Activated CD4-positive, CD25-positive, alpha-beta regulatory T cell treated with anti-CD3 and anti-CD28 coated beads, Interleukin-2, amount 50 U/mL, for 72 hours (primary cell): Measurements from ENCODE around the gene SNAPC4.
A peak's percentile ranks its signal among the peaks of the same experiment; 100 is the strongest.

Experiments used
- DNase-seq: peaks from one replicate; pipeline ENCODE4 v3.0.0; 2021

Gene SNAPC4

GRCh38 chr9:136367296-136368145, 32.4 kb downstream of the SNAPC4 start:
- DNase-seq, result no peak

GRCh38 chr9:136366826-136367225, 33.1 kb downstream of the SNAPC4 start:
- DNase-seq, result no peak

GRCh38 chr9:136365775-136366222, 34.2 kb downstream of the SNAPC4 start:
- DNase-seq, result no peak

GRCh38 chr9:136364942-136365774, 34.8 kb downstream of the SNAPC4 start:
- no peak for DNase-seq

GRCh38 chr9:136363949-136364748, 35.8 kb downstream of the SNAPC4 start:
- no peak for DNase-seq

- DNase-seq, result peak; percentile 94
Observed at GRCh38 chr9:136363106-136363948, 36.6 kb downstream of the SNAPC4 start, which contains the start of gene DNLZ. DNLZ (minus strand) TSS chr9:136363744; CDS start chr9:136363714, 30 bp downstream.

- no peak for DNase-seq
Observed at GRCh38 chr9:136362450-136362784, 37.6 kb downstream of the SNAPC4 start.

- no peak for DNase-seq
Observed at GRCh38 chr9:136361754-136362449, 38.1 kb downstream of the SNAPC4 start.

- DNase-seq, result no peak
Observed at GRCh38 chr9:136361047-136361753, 38.8 kb downstream of the SNAPC4 start.

GRCh38 chr9:136359774-136360718, 39.9 kb downstream of the SNAPC4 start:
- no peak for DNase-seq

GRCh38 chr9:136358888-136359287, 41.1 kb downstream of the SNAPC4 start:
- no peak for DNase-seq

- DNase-seq, result no peak
Observed at GRCh38 chr9:136358016-136358415, 42.0 kb downstream of the SNAPC4 start.

GRCh38 chr9:136357202-136357725, 42.7 kb downstream of the SNAPC4 start:
- no peak for DNase-seq

GRCh38 chr9:136355616-136356557, 44.1 kb downstream of the SNAPC4 start:
- DNase-seq, result no peak

- DNase-seq, result no peak
Observed at GRCh38 chr9:136354592-136355085, 45.3 kb downstream of the SNAPC4 start.

- DNase-seq, result no peak
Observed at GRCh38 chr9:136353757-136354488, 46.0 kb downstream of the SNAPC4 start.

- no peak for DNase-seq
Observed at GRCh38 chr9:136353088-136353487, 46.9 kb downstream of the SNAPC4 start.
